ENCODE results near the gene NPPB. TPM values are rescaled to one million over a fixed set of nuclear protein-coding genes. Genes with fewer than 3 reads are reported as not detected.

The NPPB gene
- total RNA-seq, 2 experiments from 2014 or later, result not detected

DNA sequence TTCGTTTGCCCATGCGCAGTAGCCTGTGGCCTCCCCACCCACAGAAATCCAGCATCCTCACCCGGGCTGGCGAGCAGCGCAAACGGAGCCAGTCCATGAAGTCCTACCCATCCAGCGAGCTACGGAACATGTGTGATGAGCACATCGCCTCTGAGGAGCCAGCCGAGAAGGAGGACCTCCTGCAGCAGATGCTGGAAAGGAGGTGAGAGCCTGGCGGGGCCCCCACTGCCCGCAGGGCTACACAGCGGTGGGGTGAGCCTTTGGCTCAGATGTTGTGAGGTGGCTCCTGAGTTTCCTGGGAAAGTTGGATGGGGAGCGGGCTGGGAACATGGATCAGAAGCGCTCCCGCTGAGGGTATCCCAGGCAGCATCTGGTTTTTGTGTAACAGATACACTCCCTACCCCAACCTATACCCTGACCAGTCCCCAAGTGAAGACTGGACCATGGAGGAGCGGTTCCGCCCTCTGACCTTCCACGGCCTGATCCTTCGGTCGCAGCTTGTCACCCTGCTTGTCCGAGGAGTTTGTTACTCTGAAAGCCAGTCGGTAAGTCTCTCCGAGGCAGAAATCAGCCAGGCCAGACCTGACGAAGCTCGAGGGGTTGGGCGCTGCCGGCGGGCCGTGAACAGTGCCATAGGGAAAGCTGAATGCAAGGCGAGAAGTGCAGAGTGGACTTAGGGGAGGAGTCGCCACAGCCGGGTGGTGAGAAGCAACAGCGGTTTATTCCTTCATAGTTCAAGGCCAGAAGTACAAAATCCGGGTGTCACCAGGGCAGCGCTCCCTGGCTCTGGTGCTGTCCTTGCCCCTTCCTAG, 21.6 kb downstream of the NPPB start:
- CTCF ChIA-PET, result interaction anchor here (0.8 to 3.3 kb wide), 7 partner anchors 9 to 174 kb away, joined by 3 to 34 read pairs (median 4); partner anchors contain the start of gene FBXO6

GRCh38 chr1:11835441-11836225, 23.1 kb downstream of the NPPB start:
- Mint-ChIP-seq H3K27ac (no peak overlapping the region), H3K9me3 (no peaks in the 10 kb centered on the region), H3K27me3 (no peaks in the 10 kb centered on the region), H3K36me3 (peaks cover 32% of the 10 kb centered on the region), H3K4me1 (ENCODE audit: low read depth) (no peaks in the 10 kb centered on the region), H3K4me3 (no peak overlapping the region)
- ChIA-PET CTCF (no interaction called here), POLR2A (interaction anchor here (1.7 kb wide), 1 partner anchor 72 kb away, joined by 6 read pairs; no protein-coding TSS in a partner anchor)
- intact Hi-C loops (cut with micrococcal nuclease), result loop anchor here (10.0 kb wide), 1 partner anchor 139 kb away; no protein-coding TSS in a partner anchor
- no peak for DNase-seq

More for the DNA sequence above, 21.6 kb downstream of the NPPB start:
- Mint-ChIP-seq H3K27ac (no peak overlapping the region), H3K9me3 (no peaks in the 10 kb centered on the region), H3K36me3 (peaks cover 41% of the 10 kb centered on the region), H3K4me3 (no peak overlapping the region), H3K4me1 (ENCODE audit: low read depth) (no peaks in the 10 kb centered on the region), H3K27me3 (no peaks in the 10 kb centered on the region)
- DNase-seq, result no peak
- POLR2A ChIA-PET, result interaction anchor here (1.7 kb wide), 1 partner anchor 70 kb away, joined by 6 read pairs; no protein-coding TSS in a partner anchor
- intact Hi-C loops (cut with micrococcal nuclease), result loop anchor here (10.0 kb wide), 1 partner anchor 138 kb away; no protein-coding TSS in a partner anchor

GRCh38 chr1:11833900-11834299, 24.8 kb downstream of the NPPB start:
- ChIA-PET CTCF (no interaction called here), POLR2A (interaction anchor here (0.5 kb wide), 1 partner anchor 160 kb away, joined by 3 read pairs; no protein-coding TSS in a partner anchor)
- no peak overlapping the region for H3K27ac Mint-ChIP-seq
- no peaks in the 10 kb centered on the region for H3K27me3 Mint-ChIP-seq
- H3K36me3 Mint-ChIP-seq, result peaks cover 25% of the 10 kb centered on the region
- H3K9me3 Mint-ChIP-seq, result no peaks in the 10 kb centered on the region
- H3K4me3 Mint-ChIP-seq, result no peak overlapping the region
- no peaks in the 10 kb centered on the region for H3K4me1 Mint-ChIP-seq (ENCODE audit: low read depth)
- DNase-seq, result no peak
- intact Hi-C loops (cut with micrococcal nuclease), result loop anchor here (10.0 kb wide), 1 partner anchor 141 kb away; no protein-coding TSS in a partner anchor

- CTCF ChIA-PET, result no interaction called here
- intact Hi-C loops (cut with micrococcal nuclease), result loop anchor here (10.0 kb wide), 1 partner anchor 141 kb away; no protein-coding TSS in a partner anchor
- H3K4me3 Mint-ChIP-seq, result no peak overlapping the region
Measured at GRCh38 chr1:11833497-11833896, 25.2 kb downstream of the NPPB start.

DNA sequence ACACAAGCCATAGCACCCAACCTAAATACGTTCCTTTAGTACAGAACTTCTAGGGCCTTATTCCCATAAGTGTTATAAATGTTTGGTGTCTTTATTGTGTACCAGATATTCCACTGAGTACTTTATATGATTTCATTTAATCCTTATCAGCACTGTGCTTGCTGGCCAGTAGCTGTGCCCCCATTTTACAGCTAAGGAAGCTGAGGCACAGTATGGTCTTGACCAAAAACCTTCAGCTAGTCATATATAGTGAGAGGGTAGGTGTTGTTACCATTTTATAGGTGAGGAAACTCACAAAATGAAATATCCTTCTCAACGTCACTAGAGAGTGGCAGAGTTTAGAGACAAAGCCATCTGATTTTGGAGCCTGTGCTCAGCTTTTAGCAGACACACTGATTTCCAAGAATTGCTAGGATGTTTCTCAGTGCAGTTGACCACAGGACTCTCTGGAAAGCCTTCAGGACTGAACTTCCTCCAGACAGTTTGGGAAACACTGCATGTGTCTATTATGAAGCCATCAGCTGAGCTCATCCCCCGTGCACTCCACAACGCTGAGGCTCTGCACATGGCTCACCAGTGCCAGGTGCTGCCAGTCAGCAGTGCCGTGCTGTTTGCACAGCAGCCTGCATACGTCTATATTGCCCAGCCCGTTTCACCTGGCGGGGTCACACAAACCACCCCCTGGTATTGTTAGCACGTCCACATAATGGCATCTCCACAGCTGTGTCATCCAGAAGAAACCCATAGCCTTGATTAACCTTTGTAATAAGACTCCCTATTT, 26.6 kb downstream of the NPPB start:
- intact Hi-C loops (cut with micrococcal nuclease), result loop anchor here (10.0 kb wide), 1 partner anchor 143 kb away; no protein-coding TSS in a partner anchor
- CTCF ChIA-PET, result interaction anchor here (0.7 kb wide), 1 partner anchor 76 kb away, joined by 4 read pairs; no protein-coding TSS in a partner anchor

More at GRCh38 chr1:11833497-11833896, 25.2 kb downstream of the NPPB start:
- H3K4me1 Mint-ChIP-seq (ENCODE audit: low read depth), result no peaks in the 10 kb centered on the region
- H3K27ac Mint-ChIP-seq, result no peak overlapping the region
- POLR2A ChIA-PET, result interaction anchor here (0.5 kb wide), 1 partner anchor 160 kb away, joined by 3 read pairs; no protein-coding TSS in a partner anchor
- no peaks in the 10 kb centered on the region for H3K27me3 Mint-ChIP-seq
- no peak for DNase-seq
- H3K9me3 Mint-ChIP-seq, result no peaks in the 10 kb centered on the region
- H3K36me3 Mint-ChIP-seq, result peaks cover 21% of the 10 kb centered on the region

DNA sequence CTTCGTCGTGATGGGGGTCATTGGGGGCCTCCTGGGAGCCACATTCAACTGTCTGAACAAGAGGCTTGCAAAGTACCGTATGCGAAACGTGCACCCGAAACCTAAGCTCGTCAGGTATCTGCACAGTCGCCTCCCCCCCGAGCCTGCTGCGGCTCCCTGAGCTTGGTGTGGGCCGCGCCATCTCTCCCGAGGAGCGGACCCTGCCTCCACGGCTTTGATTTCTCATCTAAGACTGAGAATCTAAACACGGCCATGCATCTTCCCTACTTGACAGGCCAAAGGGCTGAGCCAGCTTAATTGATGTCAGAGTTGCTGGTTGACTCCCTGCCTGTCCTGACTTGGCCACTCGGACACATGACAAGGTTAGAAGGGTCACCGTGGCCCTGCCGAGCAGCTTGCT, 30.2 kb downstream of the NPPB start:
- POLR2A ChIA-PET, result no interaction called here
- DNase-seq, result no peak
- Mint-ChIP-seq H3K4me1 (ENCODE audit: low read depth) (no peaks in the 10 kb centered on the region), H3K27me3 (no peaks in the 10 kb centered on the region), H3K36me3 (peaks cover 26% of the 10 kb centered on the region), H3K27ac (no peak overlapping the region), H3K4me3 (no peak overlapping the region), H3K9me3 (no peaks in the 10 kb centered on the region)
- CTCF ChIA-PET, result interaction anchor here (0.6 to 2.0 kb wide), 2 partner anchors 9 kb away, joined by 3 to 7 read pairs; no protein-coding TSS in a partner anchor
- intact Hi-C loops (cut with micrococcal nuclease), result no loop called here

More for the DNA sequence above, 26.6 kb downstream of the NPPB start:
- no peak overlapping the region for H3K4me3 Mint-ChIP-seq
- H3K27ac Mint-ChIP-seq, result no peak overlapping the region
- POLR2A ChIA-PET, result interaction anchor here (1.3 kb wide), 1 partner anchor 76 kb away, joined by 4 read pairs; no protein-coding TSS in a partner anchor
- no peak for DNase-seq
- no peaks in the 10 kb centered on the region for H3K27me3 Mint-ChIP-seq
- H3K4me1 Mint-ChIP-seq (ENCODE audit: low read depth), result no peaks in the 10 kb centered on the region
- H3K36me3 Mint-ChIP-seq, result peaks cover 26% of the 10 kb centered on the region
- no peaks in the 10 kb centered on the region for H3K9me3 Mint-ChIP-seq

DNA sequence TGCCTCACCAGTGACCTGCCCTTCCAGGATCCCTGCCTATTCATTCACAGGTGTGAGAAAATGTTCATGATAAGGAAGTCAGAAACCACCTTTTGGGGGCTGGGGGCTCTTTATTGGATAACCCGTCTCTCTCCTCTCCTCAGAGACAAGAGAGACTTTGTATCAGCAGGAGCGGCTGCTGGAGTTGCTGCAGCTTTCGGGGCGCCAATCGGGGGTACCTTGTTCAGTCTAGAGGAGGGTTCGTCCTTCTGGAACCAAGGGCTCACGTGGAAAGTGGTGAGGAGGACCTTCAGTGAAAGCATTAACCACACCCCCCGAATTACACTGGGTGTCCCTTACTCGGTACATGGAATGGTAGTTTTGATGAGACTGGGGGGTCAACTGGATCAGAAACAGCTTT, 31.8 kb downstream of the NPPB start:
- Mint-ChIP-seq H3K27me3 (no peaks in the 10 kb centered on the region), H3K9me3 (no peaks in the 10 kb centered on the region), H3K4me1 (ENCODE audit: low read depth) (no peaks in the 10 kb centered on the region), H3K4me3 (no peak overlapping the region), H3K36me3 (peaks cover 25% of the 10 kb centered on the region), H3K27ac (no peak overlapping the region)
- intact Hi-C loops (cut with micrococcal nuclease), result no loop called here
- no peak for DNase-seq
- ChIA-PET POLR2A (no interaction called here), CTCF (no interaction called here)

DNA sequence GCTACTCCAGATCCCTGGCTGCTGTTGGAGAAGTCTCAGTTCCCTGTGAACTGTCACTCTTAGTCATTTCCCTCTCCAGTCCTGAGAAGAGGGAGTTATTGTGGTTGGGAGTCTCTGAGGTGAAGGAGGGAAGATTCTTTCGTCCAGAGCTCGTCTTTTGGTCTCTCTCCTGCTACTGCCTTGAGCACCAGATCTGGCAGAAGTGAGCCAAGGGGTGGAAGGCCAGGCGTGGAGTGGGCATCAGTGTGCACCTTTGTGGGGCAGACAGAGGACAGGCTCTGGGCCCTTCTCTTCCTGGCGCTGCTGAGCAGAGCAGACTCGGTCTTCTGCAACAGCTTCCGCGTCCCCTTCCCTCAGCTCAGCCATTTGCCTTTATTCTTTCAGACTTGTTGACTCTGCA, 33.6 kb downstream of the NPPB start:
- Mint-ChIP-seq H3K4me3 (no peak overlapping the region), H3K27me3 (no peaks in the 10 kb centered on the region), H3K27ac (no peak overlapping the region), H3K4me1 (ENCODE audit: low read depth) (no peaks in the 10 kb centered on the region), H3K36me3 (peaks cover 25% of the 10 kb centered on the region), H3K9me3 (no peaks in the 10 kb centered on the region)
- POLR2A ChIA-PET, result no interaction called here
- CTCF ChIA-PET, result interaction anchor here (1.5 kb wide), 1 partner anchor 13 kb away, joined by 4 read pairs; no protein-coding TSS in a partner anchor
- intact Hi-C loops (cut with micrococcal nuclease), result no loop called here
- DNase-seq, result no peak

DNA sequence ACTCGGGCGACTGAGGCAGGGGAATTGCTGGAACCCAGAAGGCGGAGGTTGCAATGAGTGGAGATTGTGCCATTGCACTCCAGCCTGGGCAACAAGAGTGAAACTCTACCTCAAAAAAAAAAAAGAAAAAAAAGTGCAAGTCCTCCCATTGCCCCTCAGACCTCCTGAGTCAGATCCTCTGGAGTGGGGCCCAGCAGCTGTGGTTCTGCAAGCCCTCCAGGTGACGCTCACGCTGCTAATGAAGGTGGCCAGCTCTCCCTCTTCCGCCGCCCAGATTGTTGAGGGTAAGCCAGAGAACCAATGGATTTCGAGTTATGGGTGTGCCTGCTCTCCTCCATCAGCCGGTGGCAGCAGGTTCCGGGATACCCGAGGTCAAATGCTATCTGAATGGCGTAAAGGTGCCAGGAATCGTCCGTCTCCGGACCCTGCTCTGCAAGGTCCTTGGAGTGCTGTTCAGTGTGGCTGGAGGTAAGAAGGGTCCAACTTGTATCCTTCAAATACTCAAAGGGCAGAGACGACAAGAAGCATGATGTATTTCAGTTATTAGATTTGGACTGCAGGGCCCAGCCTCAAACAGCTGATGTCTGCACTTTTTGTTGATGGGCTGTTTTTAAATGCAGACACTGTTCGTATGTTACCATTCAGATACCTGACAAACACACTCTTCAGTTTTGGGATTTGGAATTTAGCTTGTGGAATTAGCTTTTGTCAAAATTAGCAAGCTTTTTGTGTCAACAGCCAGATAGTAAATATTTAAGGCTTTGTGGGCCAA, 35.2 kb downstream of the NPPB start:
- Mint-ChIP-seq H3K36me3 (peaks cover 31% of the 10 kb centered on the region), H3K4me1 (ENCODE audit: low read depth) (no peaks in the 10 kb centered on the region)

GRCh38 chr1:11822091-11822490, 36.7 kb downstream of the NPPB start:
- intact Hi-C loops (cut with micrococcal nuclease), result no loop called here
- no peaks in the 10 kb centered on the region for H3K9me3 Mint-ChIP-seq
- no peaks in the 10 kb centered on the region for H3K27me3 Mint-ChIP-seq
- ChIA-PET CTCF (interaction anchor here (0.7 kb wide), 1 partner anchor 16 kb away, joined by 3 read pairs; no protein-coding TSS in a partner anchor), POLR2A (no interaction called here)
- DNase-seq, result no peak
- H3K27ac Mint-ChIP-seq, result no peak overlapping the region
- peaks cover 28% of the 10 kb centered on the region for H3K36me3 Mint-ChIP-seq
- H3K4me3 Mint-ChIP-seq, result no peak overlapping the region
- H3K4me1 Mint-ChIP-seq (ENCODE audit: low read depth), result no peaks in the 10 kb centered on the region

More for the DNA sequence above, 35.2 kb downstream of the NPPB start:
- no peaks in the 10 kb centered on the region for H3K9me3 Mint-ChIP-seq
- H3K27me3 Mint-ChIP-seq, result no peaks in the 10 kb centered on the region
- ChIA-PET CTCF (interaction anchor here (1.5 kb wide), 1 partner anchor 15 kb away, joined by 4 read pairs; no protein-coding TSS in a partner anchor), POLR2A (interaction anchor here (0.8 kb wide), 1 partner anchor 84 kb away, joined by 3 read pairs; no protein-coding TSS in a partner anchor)
- DNase-seq, result no peak
- no peak overlapping the region for H3K4me3 Mint-ChIP-seq
- H3K27ac Mint-ChIP-seq, result no peak overlapping the region
- intact Hi-C loops (cut with micrococcal nuclease), result no loop called here

- intact Hi-C loops (cut with micrococcal nuclease), result no loop called here
- peaks cover 22% of the 10 kb centered on the region for H3K36me3 Mint-ChIP-seq
- POLR2A ChIA-PET, result no interaction called here
- CTCF ChIA-PET, result no interaction called here
- H3K27me3 Mint-ChIP-seq, result no peaks in the 10 kb centered on the region
- H3K4me1 Mint-ChIP-seq (ENCODE audit: low read depth), result no peaks in the 10 kb centered on the region
- no peak overlapping the region for H3K27ac Mint-ChIP-seq
- no peak overlapping the region for H3K4me3 Mint-ChIP-seq
- no peaks in the 10 kb centered on the region for H3K9me3 Mint-ChIP-seq
- no peak for DNase-seq
Measured at GRCh38 chr1:11817192-11817591, 41.6 kb downstream of the NPPB start.

Measured in activated CD4-positive, alpha-beta memory T cell treated with anti-CD3 and anti-CD28 coated beads for 36 hours (primary cell).